DOHH2 (cell line): ENCODE results near the gene OR4A15.

Experiments
- CTCF ChIP-seq: fragments of 200-600 bp; sonication (generic); IDR thresholded peaks from one replicate; pipeline ENCODE4 v1.5.1; 2014; ENCODE audit warnings: antibody characterized with exemption, mild to moderate bottlenecking, low read depth, low read length; ENCODE audit not compliant: poor library complexity, severe bottlenecking
- EZH2phosphoT487 ChIP-seq: fragments of 200-600 bp; sonication (generic); IDR thresholded peaks from 2 replicates; pipeline ENCODE4 v1.6.1; 2017; ENCODE audit warnings: borderline replicate concordance, mild to moderate bottlenecking, antibody characterized with exemption, low read length, moderate library complexity, mixed read lengths

- TF ChIP-seq CTCF (no peak), EZH2phosphoT487 (no peak)
These were observed 18.7 kb upstream of the OR4A15 start for GRCh38 chr11:55349032-55349431.
